Body of pancreas (tissue), 4 donors: ENCODE measurements around the gene SCRG1. TPM values are rescaled to one million over a fixed set of nuclear protein-coding genes. Genes with fewer than 3 reads are reported as not detected.

Experiments used
- ATAC-seq: fragments of 150-250 bp; one replicate; pipeline ENCODE4 v1.9.1; 2016
- DNase-seq, 4 donors: peaks; one replicate each; pipeline ENCODE4 v3.0.0-alpha.2; 2019
- H3K27ac ChIP-seq, 4 donors: fragments of 200-600 bp; sonication (generic); 1 replicate in 3 of 4; 2 replicates in 1 of 4; pipeline versions ENCODE4 v1.5.1 to v1.6.1; 2016 to 2019; ENCODE audit warnings: mild to moderate bottlenecking in 1 of 4, mixed read lengths in 1 of 4, moderate library complexity in 1 of 4
- H3K27me3 ChIP-seq, 2 donors: fragments of 200-600 bp; sonication (generic); one replicate each; pipeline ENCODE4 v1.6.0; 2016; ENCODE audit warnings: mild to moderate bottlenecking in 1 of 2
- H3K36me3 ChIP-seq, 2 donors: fragments of 200-600 bp; sonication (generic); replicated peaks in 1 of 2; 2 replicates each; pipeline ENCODE4 v1.5.1; 2016; ENCODE audit warnings: low read depth in 2 of 2; ENCODE audit not compliant: insufficient read depth in 1 of 2
- H3K4me1 ChIP-seq: fragments of 200-600 bp; sonication (generic); one replicate; pipeline ENCODE4 v1.6.0; 2016
- H3K4me3 ChIP-seq, 2 donors: fragments of 200-600 bp; sonication (generic); 1 replicate in 1 of 2; 2 replicates in 1 of 2; pipeline ENCODE4 v1.5.1; 2016 to 2019
- H3K9me3 ChIP-seq, 3 donors: fragments of 200-600 bp; sonication (generic); 1 replicate in 2 of 3; 2 replicates in 1 of 3; pipeline ENCODE4 v1.5.1; 2016
- POLR2A ChIP-seq, 3 donors: fragments of 450-650 bp; IDR thresholded peaks; one replicate each; pipeline ENCODE4 v1.6.1; 2016; ENCODE audit warnings: antibody characterized with exemption in 3 of 3, mild to moderate bottlenecking in 2 of 3
- WGBS, 2 donors: methylation state at CpG; one replicate each; pipeline ENCODE4 v1.1.5; 2017; 5-methylcytosine and 5-hydroxymethylcytosine counted together
- intact Hi-C: fragments of 100-400 bp; cut with DNase I; formaldehyde crosslinking; loops from one replicate; pipeline ENCODE4 v1.15.1; 2023
- total RNA-seq, 2 donors: library from RNA; depleted of rRNA; stranded (reverse); fragments of >200 nt; gene quantifications; one replicate each; pipeline ENCODE4 v1.1.0, GENCODE V29; 2016
- TF ChIP-seq, protein P1 (sequence below), 7 experiments: fragments of 450-650 bp in 4 of 7; fragments of 200-600 bp in 3 of 7; sonication (generic) in 3 of 7; IDR thresholded peaks; one replicate each; pipeline ENCODE4 v1.5.1; 2016 to 2019; ENCODE audit warnings: antibody characterized with exemption in 7 of 7

Gene SCRG1
- total RNA-seq, 2 donors from 2014 or later = not detected

DNA sequence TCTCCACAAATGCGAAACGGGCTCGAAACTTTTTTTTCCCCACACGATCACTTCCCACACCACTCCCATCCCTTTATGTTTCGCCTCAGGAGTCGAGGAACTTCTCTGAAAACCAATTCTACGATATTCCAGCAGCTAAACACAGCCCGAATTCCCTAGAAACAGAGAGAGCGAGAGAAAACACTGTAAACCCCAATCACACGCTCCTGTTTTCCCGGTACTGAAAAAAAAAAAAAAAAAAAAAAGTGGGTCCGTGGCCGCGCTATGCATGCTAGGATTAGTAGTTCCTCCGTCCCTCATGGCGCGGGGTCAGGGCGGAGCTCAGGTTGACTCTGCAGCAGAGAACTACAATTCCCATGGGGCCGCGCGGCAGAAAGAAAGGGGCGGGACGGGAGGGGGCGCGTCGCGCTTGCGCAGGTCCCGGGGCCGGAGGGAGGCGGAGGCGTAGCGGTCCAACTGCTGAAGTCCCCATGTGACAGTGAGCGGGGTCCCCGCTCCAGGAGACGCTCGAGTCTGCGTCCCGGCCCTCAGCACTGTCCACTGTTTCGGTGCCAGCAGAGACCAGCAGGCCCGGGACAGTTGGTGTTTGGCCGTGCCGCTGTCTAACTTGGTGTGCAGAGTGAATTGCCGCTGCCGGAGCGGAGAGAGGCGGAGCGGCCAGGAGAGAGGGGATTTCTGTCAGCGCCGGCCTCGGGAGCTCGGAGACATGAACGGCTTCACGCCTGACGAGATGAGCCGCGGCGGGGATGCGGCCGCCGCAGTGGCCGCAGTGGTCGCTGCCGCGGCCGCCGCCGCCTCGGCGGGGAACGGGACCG, 28.2 kb downstream of the SCRG1 start, which contains the start of gene SAP30:
Gene SAP30 (plus strand): TSS at position 478 of the 815 bp plus-strand sequence. CDS start 229 bp downstream, at position 707.
- peak within 1 kb of the TSS; percentile 79 to 92 (median 88) for H3K27ac ChIP-seq
- H3K36me3 ChIP-seq = no peaks in the 10 kb centered on the region
- WGBS, 2 donors = 1% methylated on average over 53 to 59 of the region's 72 CpGs
- ATAC-seq = peak; percentile 93
- DNase-seq = peak; percentile 98 to 99 (median 98)
- intact Hi-C loops = no loop called here
- TF ChIP-seq POLR2A (IDR thresholded peaks at IDR 0.05) = peak; percentile 75 to 97 (median 91)
- TF ChIP-seq, protein P1, sequence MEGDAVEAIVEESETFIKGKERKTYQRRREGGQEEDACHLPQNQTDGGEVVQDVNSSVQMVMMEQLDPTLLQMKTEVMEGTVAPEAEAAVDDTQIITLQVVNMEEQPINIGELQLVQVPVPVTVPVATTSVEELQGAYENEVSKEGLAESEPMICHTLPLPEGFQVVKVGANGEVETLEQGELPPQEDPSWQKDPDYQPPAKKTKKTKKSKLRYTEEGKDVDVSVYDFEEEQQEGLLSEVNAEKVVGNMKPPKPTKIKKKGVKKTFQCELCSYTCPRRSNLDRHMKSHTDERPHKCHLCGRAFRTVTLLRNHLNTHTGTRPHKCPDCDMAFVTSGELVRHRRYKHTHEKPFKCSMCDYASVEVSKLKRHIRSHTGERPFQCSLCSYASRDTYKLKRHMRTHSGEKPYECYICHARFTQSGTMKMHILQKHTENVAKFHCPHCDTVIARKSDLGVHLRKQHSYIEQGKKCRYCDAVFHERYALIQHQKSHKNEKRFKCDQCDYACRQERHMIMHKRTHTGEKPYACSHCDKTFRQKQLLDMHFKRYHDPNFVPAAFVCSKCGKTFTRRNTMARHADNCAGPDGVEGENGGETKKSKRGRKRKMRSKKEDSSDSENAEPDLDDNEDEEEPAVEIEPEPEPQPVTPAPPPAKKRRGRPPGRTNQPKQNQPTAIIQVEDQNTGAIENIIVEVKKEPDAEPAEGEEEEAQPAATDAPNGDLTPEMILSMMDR (IDR thresholded peaks at IDR 0.05) = no peak
- H3K4me3 ChIP-seq = peak within 1 kb of the TSS; percentile 64 to 97
- no peaks in the 10 kb centered on the region for H3K9me3 ChIP-seq
- H3K27me3 ChIP-seq = no peaks in the 10 kb centered on the region
- H3K4me1 ChIP-seq = peaks cover 11% of the 10 kb centered on the region

GRCh38 chr4:173370130-173370476, 28.8 kb downstream of the SCRG1 start:
- TF ChIP-seq, protein P1 (IDR thresholded peaks at IDR 0.05) = no peak
- peak in 2 of 3 donors; percentile 4 to 5 for TF ChIP-seq POLR2A (IDR thresholded peaks at IDR 0.05)
- Histone ChIP-seq H3K4me3 (peak overlapping the region; percentile 3 to 28), H3K9me3 (no peaks in the 10 kb centered on the region), H3K27ac (peak overlapping the region; percentile 79 to 92 (median 88)), H3K36me3 (no peaks in the 10 kb centered on the region), H3K27me3 (no peaks in the 10 kb centered on the region), H3K4me1 (peaks cover 11% of the 10 kb centered on the region)
- ATAC-seq (no peak), DNase-seq (peak in 1 of 4 donors; percentile 61)
- 0% methylated on average over 13 to 14 of the region's 14 CpGs for WGBS, 2 donors
- intact Hi-C loops = no loop called here

- 41 to 52% methylated on average over 4 of the region's 4 CpGs for WGBS, 2 donors
- no peaks in the 10 kb centered on the region for H3K9me3 ChIP-seq
- peaks cover 7% of the 10 kb centered on the region for H3K4me1 ChIP-seq
- intact Hi-C loops = no loop called here
- no peak overlapping the region for H3K4me3 ChIP-seq
- TF ChIP-seq POLR2A (IDR thresholded peaks at IDR 0.05) = no peak
- TF ChIP-seq, protein P1 (IDR thresholded peaks at IDR 0.05) = no peak
- no peak for DNase-seq
- no peak overlapping the region for H3K27ac ChIP-seq
- no peak for ATAC-seq
- H3K36me3 ChIP-seq = no peaks in the 10 kb centered on the region
- H3K27me3 ChIP-seq = no peaks in the 10 kb centered on the region
Measured at GRCh38 chr4:173367946-173368345, 31.0 kb downstream of the SCRG1 start.

GRCh38 chr4:173367285-173367684, 31.6 kb downstream of the SCRG1 start:
- ATAC-seq = no peak

More at GRCh38 chr4:173367285-173367684, 31.6 kb downstream of the SCRG1 start:
- Histone ChIP-seq H3K27me3 (no peaks in the 10 kb centered on the region), H3K4me1 (no peaks in the 10 kb centered on the region), H3K9me3 (no peaks in the 10 kb centered on the region), H3K4me3 (no peak overlapping the region), H3K27ac (no peak overlapping the region), H3K36me3 (no peaks in the 10 kb centered on the region)
- no peak for DNase-seq
- intact Hi-C loops = no loop called here
- TF ChIP-seq, protein P1 (IDR thresholded peaks at IDR 0.05) = no peak
- TF ChIP-seq POLR2A (IDR thresholded peaks at IDR 0.05) = no peak
